Measurements from ENCODE around the gene PRR16.
A peak's percentile ranks its signal among the peaks of the same experiment; 100 is the strongest.
"Not testable (repeated sequence)": the region's sequence is repeated elsewhere in the genome, so short reads cannot be mapped to it uniquely, and the experiment has no call there.

PRR16 gene

DNA sequence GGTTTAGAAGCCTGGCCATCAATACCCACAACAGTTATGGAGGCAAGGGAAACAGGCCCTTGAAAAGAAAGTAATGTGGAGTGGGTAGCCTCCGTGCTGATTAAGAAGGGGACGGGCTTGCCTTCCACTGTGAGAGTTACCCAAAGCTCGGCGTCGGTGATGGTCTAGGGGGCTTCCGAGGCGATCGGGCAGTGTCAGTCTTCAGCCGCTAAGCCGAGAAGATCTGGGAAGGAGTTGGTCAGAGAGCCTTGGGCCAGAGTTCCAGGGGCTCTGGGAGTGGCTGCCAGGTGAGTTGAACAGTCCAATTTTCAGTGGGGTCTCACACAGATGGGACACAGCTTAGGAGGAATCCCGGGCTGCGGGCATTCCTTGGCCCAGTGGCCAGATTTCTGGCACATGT, 236.6 kb downstream of the PRR16 start:
- Histone ChIP-seq H3K4me1 (ENCODE audit: control insufficient read depth, low read depth, low read length) (peaks cover 25% of the 10 kb centered on the region), H3K4me3 (ENCODE audit: low read length) (peak overlapping the region; percentile 52)

DNA sequence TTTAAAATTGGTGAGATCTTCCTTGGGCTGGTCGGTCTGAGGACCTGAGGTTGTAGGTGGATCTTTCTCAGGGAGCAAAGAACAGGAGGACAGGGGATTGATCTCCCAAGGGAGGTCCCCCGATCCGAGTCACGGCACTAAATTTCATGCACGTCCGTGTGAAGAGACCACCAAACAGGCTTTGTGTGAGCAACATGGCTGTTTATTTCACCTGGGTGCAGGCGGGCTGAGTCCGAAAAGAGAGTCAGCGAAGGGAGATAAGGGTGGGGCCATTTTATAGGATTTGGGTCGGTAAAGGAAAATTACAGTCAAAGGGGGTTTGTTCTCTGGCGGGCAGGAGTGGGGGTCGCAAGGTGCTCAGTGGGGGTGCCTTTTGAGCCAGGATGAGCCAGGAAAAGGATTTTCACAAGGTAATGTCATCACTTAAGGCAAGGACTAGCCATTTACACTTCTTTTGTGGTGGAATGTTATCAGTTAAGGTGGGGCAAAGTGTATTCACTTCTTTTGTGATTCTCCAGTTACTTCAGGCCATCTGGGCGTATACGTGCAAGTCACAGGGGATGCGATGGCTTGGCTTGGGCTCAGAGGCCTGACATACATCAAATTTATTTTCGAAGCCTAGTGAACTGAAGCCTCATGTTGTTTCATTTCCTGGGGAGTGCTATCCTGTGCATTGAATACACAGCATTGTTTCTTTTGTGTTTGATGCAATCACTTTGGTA, 238.9 kb downstream of the PRR16 start:
- Histone ChIP-seq H3K27me3 (ENCODE audit: control insufficient read depth, insufficient read depth, low read length) (peaks cover 21% of the 10 kb centered on the region), H3K4me3 (ENCODE audit: low read length) (peak overlapping the region; percentile 76), H3K9ac (ENCODE audit: low read length) (peak overlapping the region; percentile 84), H3K4me1 (ENCODE audit: control insufficient read depth, low read depth, low read length) (peaks cover 39% of the 10 kb centered on the region), H3K27ac (ENCODE audit: low read length) (peak overlapping the region; percentile 66)
- not testable (repeated sequence) for H3K9me3 ChIP-seq (ENCODE audit: control insufficient read depth, low read depth, low read length); H3K36me3 ChIP-seq (ENCODE audit: control insufficient read depth, low read depth, low read length)

More for the DNA sequence above, 236.6 kb downstream of the PRR16 start:
- not testable (repeated sequence) for H3K9ac ChIP-seq (ENCODE audit: low read length); H3K27ac ChIP-seq (ENCODE audit: low read length); H3K27me3 ChIP-seq (ENCODE audit: control insufficient read depth, insufficient read depth, low read length); H3K9me3 ChIP-seq (ENCODE audit: control insufficient read depth, low read depth, low read length)
- peaks cover 15% of the 10 kb centered on the region for H3K36me3 ChIP-seq (ENCODE audit: control insufficient read depth, low read depth, low read length)

GRCh38 chr5:120703918-120704587, 240.0 kb downstream of the PRR16 start:
- peak overlapping the region; percentile 33 for H3K9ac ChIP-seq (ENCODE audit: low read length)

GRCh38 chr5:120706877-120707276, 242.8 kb downstream of the PRR16 start:
- H3K27ac ChIP-seq (ENCODE audit: low read length), result no peak overlapping the region
- no peaks in the 10 kb centered on the region for H3K9me3 ChIP-seq (ENCODE audit: control insufficient read depth, low read depth, low read length)
- H3K27me3 ChIP-seq (ENCODE audit: control insufficient read depth, insufficient read depth, low read length), result peaks cover 29% of the 10 kb centered on the region
- peak overlapping the region; percentile 18 for H3K4me3 ChIP-seq (ENCODE audit: low read length)
- no peaks in the 10 kb centered on the region for H3K36me3 ChIP-seq (ENCODE audit: control insufficient read depth, low read depth, low read length)
- no peak overlapping the region for H3K9ac ChIP-seq (ENCODE audit: low read length)
- peaks cover 44% of the 10 kb centered on the region for H3K4me1 ChIP-seq (ENCODE audit: control insufficient read depth, low read depth, low read length)

More at GRCh38 chr5:120703918-120704587, 240.0 kb downstream of the PRR16 start:
- H3K36me3 ChIP-seq (ENCODE audit: control insufficient read depth, low read depth, low read length), result peaks cover 3% of the 10 kb centered on the region
- peaks cover 29% of the 10 kb centered on the region for H3K27me3 ChIP-seq (ENCODE audit: control insufficient read depth, insufficient read depth, low read length)
- peak overlapping the region; percentile 66 for H3K27ac ChIP-seq (ENCODE audit: low read length)
- H3K4me3 ChIP-seq (ENCODE audit: low read length), result peak overlapping the region; percentile 76
- H3K9me3 ChIP-seq (ENCODE audit: control insufficient read depth, low read depth, low read length), result no peaks in the 10 kb centered on the region
- peaks cover 44% of the 10 kb centered on the region for H3K4me1 ChIP-seq (ENCODE audit: control insufficient read depth, low read depth, low read length)

DNA sequence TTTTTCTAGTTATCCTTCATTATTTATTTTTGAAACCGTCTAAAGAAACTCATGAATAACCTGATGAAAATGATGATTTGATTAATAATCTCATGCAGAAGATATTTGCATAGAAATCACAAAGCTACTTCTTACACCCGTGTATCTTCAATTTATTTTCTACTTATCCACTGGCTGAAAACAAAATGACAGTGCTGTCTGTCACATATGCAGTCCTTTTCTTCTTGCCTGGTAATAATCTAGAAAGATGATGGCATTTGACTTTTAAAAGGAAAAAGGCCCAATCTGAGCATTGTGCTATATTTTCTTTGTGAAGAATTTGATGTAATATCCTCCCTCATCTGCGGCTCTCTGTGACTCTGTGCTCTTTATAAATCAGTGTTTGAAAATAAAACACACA, 253.3 kb downstream of the PRR16 start:
- H3K9me3 ChIP-seq (ENCODE audit: control insufficient read depth, low read depth, low read length), result no peaks in the 10 kb centered on the region

DNA sequence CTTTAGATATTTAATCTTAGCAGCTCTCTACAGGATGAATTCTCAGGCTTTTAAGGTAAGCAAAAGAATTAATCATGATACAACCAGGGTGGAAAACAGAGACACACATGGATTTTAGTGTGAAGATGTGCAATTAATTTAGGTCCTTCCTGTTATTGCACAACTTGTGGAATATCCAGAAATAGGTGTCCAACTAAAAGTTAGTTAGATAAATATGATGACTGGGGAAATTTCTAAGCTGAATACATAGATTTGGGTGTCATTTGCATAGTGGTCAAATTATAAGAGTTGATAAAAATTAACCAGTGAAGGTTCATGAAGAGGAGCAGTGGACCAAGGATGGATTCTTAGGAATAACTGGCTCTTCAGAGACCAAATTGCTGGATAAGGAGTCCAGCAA, 266.1 kb downstream of the PRR16 start:
- H3K36me3 ChIP-seq (ENCODE audit: control insufficient read depth, low read depth, low read length), result no peaks in the 10 kb centered on the region
- peaks cover 10% of the 10 kb centered on the region for H3K4me1 ChIP-seq (ENCODE audit: control insufficient read depth, low read depth, low read length)
- H3K4me3 ChIP-seq (ENCODE audit: low read length), result no peak overlapping the region
- no peaks in the 10 kb centered on the region for H3K27me3 ChIP-seq (ENCODE audit: control insufficient read depth, insufficient read depth, low read length)
- no peak overlapping the region for H3K9ac ChIP-seq (ENCODE audit: low read length)
- H3K9me3 ChIP-seq (ENCODE audit: control insufficient read depth, low read depth, low read length), result no peaks in the 10 kb centered on the region
- H3K27ac ChIP-seq (ENCODE audit: low read length), result no peak overlapping the region

More for the DNA sequence above, 253.3 kb downstream of the PRR16 start:
- H3K27me3 ChIP-seq (ENCODE audit: control insufficient read depth, insufficient read depth, low read length), result no peaks in the 10 kb centered on the region
- no peaks in the 10 kb centered on the region for H3K36me3 ChIP-seq (ENCODE audit: control insufficient read depth, low read depth, low read length)
- no peak overlapping the region for H3K27ac ChIP-seq (ENCODE audit: low read length)
- no peaks in the 10 kb centered on the region for H3K4me1 ChIP-seq (ENCODE audit: control insufficient read depth, low read depth, low read length)
- no peak overlapping the region for H3K9ac ChIP-seq (ENCODE audit: low read length)
- H3K4me3 ChIP-seq (ENCODE audit: low read length), result no peak overlapping the region

DNA sequence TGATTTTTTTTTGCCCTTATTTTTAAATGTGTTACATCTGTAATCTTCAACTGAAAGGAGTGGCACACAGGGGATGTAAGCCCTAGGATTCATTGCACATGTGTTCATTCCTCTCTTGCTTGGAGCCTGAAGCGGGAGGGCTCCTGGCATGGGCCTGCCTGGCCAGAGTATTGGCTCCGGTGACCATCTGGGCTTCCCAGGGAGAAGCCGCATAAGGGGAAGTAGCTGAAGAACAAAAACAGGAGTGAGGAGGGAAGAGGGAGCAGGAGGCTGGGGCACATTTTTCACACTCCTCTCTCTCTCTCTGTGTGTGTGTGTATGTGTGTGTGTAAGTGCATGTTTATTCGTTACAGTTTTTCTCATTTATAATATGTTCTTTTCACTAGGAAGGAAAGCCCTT, 269.9 kb downstream of the PRR16 start:
- no peak overlapping the region for H3K4me3 ChIP-seq (ENCODE audit: low read length)
- H3K9me3 ChIP-seq (ENCODE audit: control insufficient read depth, low read depth, low read length), result no peaks in the 10 kb centered on the region
- no peaks in the 10 kb centered on the region for H3K27me3 ChIP-seq (ENCODE audit: control insufficient read depth, insufficient read depth, low read length)
- H3K9ac ChIP-seq (ENCODE audit: low read length), result no peak overlapping the region
- H3K4me1 ChIP-seq (ENCODE audit: control insufficient read depth, low read depth, low read length), result peaks cover 10% of the 10 kb centered on the region
- H3K27ac ChIP-seq (ENCODE audit: low read length), result no peak overlapping the region
- H3K36me3 ChIP-seq (ENCODE audit: control insufficient read depth, low read depth, low read length), result no peaks in the 10 kb centered on the region

DNA sequence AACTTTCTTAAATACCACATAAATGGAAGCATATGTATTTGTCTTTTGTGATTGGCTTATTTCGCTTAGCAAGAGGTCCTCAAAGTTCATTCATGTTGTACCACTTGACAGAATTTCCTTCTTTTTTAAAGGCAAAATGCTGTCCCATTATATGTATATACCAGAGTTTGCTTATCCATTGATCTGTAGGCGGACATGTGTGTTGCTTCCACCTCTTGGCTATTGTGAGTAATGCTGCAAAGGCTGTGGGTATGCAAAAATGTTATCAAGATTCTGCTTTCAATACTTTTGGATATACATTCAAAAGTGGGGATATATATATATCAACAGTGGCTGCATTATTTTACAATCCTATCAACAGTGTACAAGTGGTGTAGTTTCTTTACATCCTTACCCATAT, 271.0 kb downstream of the PRR16 start:
- Histone ChIP-seq H3K36me3 (ENCODE audit: control insufficient read depth, low read depth, low read length) (no peaks in the 10 kb centered on the region), H3K9me3 (ENCODE audit: control insufficient read depth, low read depth, low read length) (no peaks in the 10 kb centered on the region), H3K27me3 (ENCODE audit: control insufficient read depth, insufficient read depth, low read length) (no peaks in the 10 kb centered on the region), H3K4me3 (ENCODE audit: low read length) (no peak overlapping the region), H3K27ac (ENCODE audit: low read length) (no peak overlapping the region), H3K4me1 (ENCODE audit: control insufficient read depth, low read depth, low read length) (peaks cover 10% of the 10 kb centered on the region), H3K9ac (ENCODE audit: low read length) (no peak overlapping the region)
